H9 (cell line): ENCODE results near the gene DNAJC8. TPM values are rescaled to one million over a fixed set of nuclear protein-coding genes. Genes with fewer than 3 reads are reported as not detected.

Experiments
- DNase-seq: peaks from one replicate; pipeline ENCODE4 v3.0.0-alpha.2; 2017
- H2AFZ ChIP-seq: one replicate; pipeline ENCODE4 v1.6.1; 2013; ENCODE audit warnings: mild to moderate bottlenecking, low read length, control low read depth, moderate library complexity
- H2AK5ac ChIP-seq: 2 replicates; pipeline ENCODE4 v1.6.1; 2013; ENCODE audit warnings: low read length, control low read depth, mixed read lengths; ENCODE audit not compliant: insufficient read length
- H2BK120ac ChIP-seq: one replicate; pipeline ENCODE4 v1.6.1; 2013; ENCODE audit warnings: low read depth, mild to moderate bottlenecking, low read length, control low read depth, inconsistent platforms; ENCODE audit not compliant: poor library complexity, severe bottlenecking
- H2BK12ac ChIP-seq: 2 replicates; pipeline ENCODE4 v1.6.1; 2013; ENCODE audit warnings: low read length, control low read depth, mixed read lengths, low read depth; ENCODE audit not compliant: insufficient read length
- H2BK15ac ChIP-seq: 2 replicates; pipeline ENCODE4 v1.6.1; 2013; ENCODE audit warnings: low read depth, low read length, control low read depth
- H2BK20ac ChIP-seq: one replicate; pipeline ENCODE4 v1.6.1; 2013; ENCODE audit warnings: low read depth, mild to moderate bottlenecking, low read length, control low read depth, inconsistent platforms; ENCODE audit not compliant: poor library complexity, severe bottlenecking
- H2BK5ac ChIP-seq: 2 replicates; pipeline ENCODE4 v1.6.1; 2013; ENCODE audit warnings: low read length, control low read depth, mixed read lengths; ENCODE audit not compliant: insufficient read length
- H3K14ac ChIP-seq: 2 replicates; pipeline ENCODE4 v1.6.1; 2013; ENCODE audit warnings: low read length, control low read depth; ENCODE audit not compliant: insufficient read depth
- H3K18ac ChIP-seq: 2 replicates; pipeline ENCODE4 v1.6.1; 2013; ENCODE audit warnings: low read depth, mild to moderate bottlenecking, mixed read lengths, low read length, control low read depth; ENCODE audit not compliant: insufficient read length
- H3K23ac ChIP-seq: 2 replicates; pipeline ENCODE4 v1.6.1; 2013; ENCODE audit warnings: low read length, control low read depth, mixed read lengths, low read depth; ENCODE audit not compliant: insufficient read length
- H3K23me2 ChIP-seq: 2 replicates; pipeline ENCODE4 v1.6.1; 2013; ENCODE audit warnings: low read depth, mild to moderate bottlenecking, mixed read lengths, low read length, control low read depth; ENCODE audit not compliant: insufficient read length, poor library complexity, severe bottlenecking
- H3K27ac ChIP-seq: 2 replicates; pipeline ENCODE4 v1.5.1; 2013; ENCODE audit warnings: low read length, control low read depth, mixed read lengths, low read depth; ENCODE audit not compliant: insufficient read length
- H3K27me3 ChIP-seq: 2 replicates; pipeline ENCODE4 v1.6.1; 2013; ENCODE audit warnings: low read length, control low read depth, inconsistent platforms; ENCODE audit not compliant: insufficient read depth
- H3K4ac ChIP-seq: 2 replicates; pipeline ENCODE4 v1.6.1; 2013; ENCODE audit warnings: low read depth, mild to moderate bottlenecking, control low read depth, inconsistent platforms, low read length, moderate library complexity
- H3K4me1 ChIP-seq: 2 replicates; pipeline ENCODE4 v1.6.1; 2013; ENCODE audit warnings: low read length, control low read depth, inconsistent platforms; ENCODE audit not compliant: insufficient read depth
- H3K4me2 ChIP-seq: 2 replicates; pipeline ENCODE4 v1.6.1; 2013; ENCODE audit warnings: low read length, control low read depth, mixed read lengths; ENCODE audit not compliant: insufficient read length, insufficient read depth
- H3K56ac ChIP-seq: 2 replicates; pipeline ENCODE4 v1.6.1; 2013; ENCODE audit warnings: low read depth, mild to moderate bottlenecking, mixed read lengths, low read length, control low read depth; ENCODE audit not compliant: insufficient read length
- H3K79me1 ChIP-seq: 2 replicates; pipeline ENCODE4 v1.6.1; 2013; ENCODE audit warnings: low read depth, mild to moderate bottlenecking, moderate library complexity, low read length, control low read depth, inconsistent platforms; ENCODE audit not compliant: insufficient read depth, poor library complexity, severe bottlenecking
- H3K79me2 ChIP-seq: 2 replicates; pipeline ENCODE4 v1.6.1; 2013; ENCODE audit warnings: low read length, control low read depth, inconsistent platforms; ENCODE audit not compliant: insufficient read depth
- H3K9ac ChIP-seq: 2 replicates; pipeline ENCODE4 v1.6.1; 2013; ENCODE audit warnings: low read length, control low read depth, mixed read lengths; ENCODE audit not compliant: insufficient read length; ENCODE audit errors: extremely low read depth
- H3K9me3 ChIP-seq: one replicate; pipeline ENCODE4 v1.6.1; 2013; ENCODE audit warnings: low read depth, low read length, inconsistent platforms; ENCODE audit not compliant: control insufficient read depth
- H3T11ph ChIP-seq: one replicate; pipeline ENCODE4 v1.6.1; 2013; ENCODE audit warnings: mild to moderate bottlenecking, low read length, control low read depth, inconsistent platforms
- H4K20me1 ChIP-seq: one replicate; pipeline ENCODE4 v1.6.1; 2013; ENCODE audit not compliant: control insufficient read depth, insufficient read length, insufficient read depth
- H4K5ac ChIP-seq: 2 replicates; pipeline ENCODE4 v1.6.1; 2013; ENCODE audit warnings: low read depth, mild to moderate bottlenecking, mixed read lengths, low read length, control low read depth; ENCODE audit not compliant: insufficient read length
- H4K8ac ChIP-seq: replicated peaks from 2 replicates; pipeline ENCODE4 v1.6.1; 2013; ENCODE audit warnings: low read length, control low read depth, mixed read lengths, low read depth; ENCODE audit not compliant: insufficient read length
- H4K91ac ChIP-seq: 2 replicates; pipeline ENCODE4 v1.6.1; 2013; ENCODE audit warnings: low read depth, mild to moderate bottlenecking, moderate library complexity, mixed read lengths, low read length, control low read depth; ENCODE audit not compliant: insufficient read length
- H3K27ac Mint-ChIP-seq, 3 experiments: 2 replicates in 2 of 3; 3 replicates in 1 of 3; pipeline ENCODE4 v1.8.0; 2020 to 2021; ENCODE audit warnings: mixed read lengths in 3 of 3, mild to moderate bottlenecking in 1 of 3, moderate library complexity in 1 of 3
- H3K27me3 Mint-ChIP-seq: 2 replicates; pipeline ENCODE4 v1.8.0; 2021; ENCODE audit warnings: low read depth, mild to moderate bottlenecking, moderate library complexity, mixed read lengths
- H3K36me3 Mint-ChIP-seq, 3 experiments: 2 replicates in 2 of 3; 3 replicates in 1 of 3; pipeline ENCODE4 v1.8.0; 2020 to 2021; ENCODE audit warnings: low read depth in 3 of 3, mixed read lengths in 3 of 3; ENCODE audit not compliant: insufficient read depth in 1 of 3
- H3K4me1 Mint-ChIP-seq, 2 experiments: 2 replicates each; pipeline ENCODE4 v1.8.0; 2020; ENCODE audit warnings: mixed read lengths in 2 of 2
- H3K4me3 Mint-ChIP-seq, 2 experiments: 2 replicates in 1 of 2; 3 replicates in 1 of 2; pipeline ENCODE4 v1.8.0; 2020 to 2021; ENCODE audit warnings: mild to moderate bottlenecking in 2 of 2, mixed read lengths in 2 of 2, moderate library complexity in 1 of 2
- H3K9me3 Mint-ChIP-seq, 2 experiments: 2 replicates in 1 of 2; 3 replicates in 1 of 2; pipeline ENCODE4 v1.8.0; 2020; ENCODE audit warnings: mild to moderate bottlenecking in 2 of 2, mixed read lengths in 2 of 2, moderate library complexity in 1 of 2
- WGBS: extraction: QIAGEN DNeasy Blood & Tissue Kit; methylation state at CpG from one replicate; pipeline ENCODE4 v1.1.7; 2013; ENCODE audit warnings: missing lambda C conversion rate, low lambda C conversion rate, mixed read lengths; ENCODE audit not compliant: insufficient read length; ENCODE audit errors: extremely low coverage; 5-methylcytosine and 5-hydroxymethylcytosine counted together
- total RNA-seq: library from RNA; stranded (reverse); gene quantifications from 2 replicates; pipeline ENCODE4 v1.2.1, GENCODE V29; 2021
- TF ChIP-seq, protein P1 (sequence below): fragments of 200-600 bp; sonication (generic); conservative IDR thresholded peaks from 3 replicates; pipeline ENCODE4 v1.8.0; 2021; ENCODE audit warnings: antibody characterized with exemption, mild to moderate bottlenecking

DNAJC8 gene
- total RNA-seq, 1 experiment from 2014 or later, result 132 TPM

DNA sequence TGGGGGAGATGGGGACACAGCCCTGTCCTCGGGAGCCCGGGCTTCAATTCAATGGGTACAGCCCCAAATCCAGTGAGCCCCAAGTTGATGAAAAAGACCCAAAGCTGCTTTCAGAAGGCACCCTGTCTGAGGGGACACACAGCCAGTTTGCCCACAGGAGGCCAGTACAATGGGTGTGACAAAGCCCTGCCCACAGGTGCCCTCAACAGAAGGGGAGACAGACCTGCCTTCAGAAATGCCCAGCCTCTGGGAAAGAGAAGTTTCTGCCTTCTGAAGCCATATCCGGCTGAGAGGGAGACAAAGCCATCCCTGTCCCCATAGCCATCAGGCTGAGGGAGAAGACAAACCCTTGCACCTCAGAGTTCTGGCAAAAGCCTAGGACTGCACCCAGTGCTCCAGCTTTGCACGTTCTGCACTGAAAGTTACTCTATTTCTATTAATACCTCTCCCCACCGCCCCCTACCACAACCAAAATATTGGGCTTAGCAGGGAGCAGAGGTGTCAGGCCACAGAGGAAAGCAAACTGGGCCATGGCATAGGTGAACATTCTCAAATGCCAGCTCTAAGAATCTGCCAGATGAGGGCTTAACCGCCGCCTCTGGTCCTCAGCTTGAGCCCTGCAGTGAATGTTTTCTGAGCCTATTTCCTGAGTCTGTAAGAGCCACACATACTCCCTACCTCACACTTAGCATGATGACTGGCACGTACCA is 38.3 kb downstream of the DNAJC8 start:
- no peak overlapping the region for H2AFZ ChIP-seq
- H2BK15ac ChIP-seq, result no peak overlapping the region
- no peak overlapping the region for H3K4me2 ChIP-seq
- no peak overlapping the region for H3K9ac ChIP-seq
- Mint-ChIP-seq H3K4me3 (no peak overlapping the region), H3K27me3 (peaks cover 1% of the 10 kb centered on the region; the same call in 1 of the 2 replicates), H3K9me3 (no peaks in the 10 kb centered on the region), H3K36me3 (peaks cover 4 to 13% (median 9%) of the 10 kb centered on the region in 3 experiments; a peak in 6 of 7 replicates), H3K4me1 (peaks cover 39 to 41% of the 10 kb centered on the region in 2 experiments), H3K27ac (no peak overlapping the region)
- H3K56ac ChIP-seq, result no peak overlapping the region
- no peak overlapping the region for H3K14ac ChIP-seq
- WGBS, result no CpG with 5 or more reads among the region's 8 CpGs
- no peak overlapping the region for H4K91ac ChIP-seq
- no peaks in the 10 kb centered on the region for H4K20me1 ChIP-seq
- no peak overlapping the region for H2BK5ac ChIP-seq
- no peak overlapping the region for H3K4ac ChIP-seq
- no peak overlapping the region for H3T11ph ChIP-seq
- no peak overlapping the region for H3K27ac ChIP-seq
- no peak overlapping the region for H3K23ac ChIP-seq
- H3K79me2 ChIP-seq, result no peaks in the 10 kb centered on the region
- no peak overlapping the region for H2BK20ac ChIP-seq
- H2BK12ac ChIP-seq, result no peak overlapping the region
- no peak overlapping the region for H2AK5ac ChIP-seq
- peaks cover 7% of the 10 kb centered on the region; the same call in 1 of the 2 replicates for H3K4me1 ChIP-seq
- no peak overlapping the region for H4K8ac ChIP-seq
- no peak for DNase-seq
- H4K5ac ChIP-seq, result no peak overlapping the region
- no peaks in the 10 kb centered on the region for H3K23me2 ChIP-seq
- H3K27me3 ChIP-seq, result no peaks in the 10 kb centered on the region
- no peak overlapping the region for H3K18ac ChIP-seq
- H3K9me3 ChIP-seq, result no peaks in the 10 kb centered on the region
- TF ChIP-seq, protein P1, sequence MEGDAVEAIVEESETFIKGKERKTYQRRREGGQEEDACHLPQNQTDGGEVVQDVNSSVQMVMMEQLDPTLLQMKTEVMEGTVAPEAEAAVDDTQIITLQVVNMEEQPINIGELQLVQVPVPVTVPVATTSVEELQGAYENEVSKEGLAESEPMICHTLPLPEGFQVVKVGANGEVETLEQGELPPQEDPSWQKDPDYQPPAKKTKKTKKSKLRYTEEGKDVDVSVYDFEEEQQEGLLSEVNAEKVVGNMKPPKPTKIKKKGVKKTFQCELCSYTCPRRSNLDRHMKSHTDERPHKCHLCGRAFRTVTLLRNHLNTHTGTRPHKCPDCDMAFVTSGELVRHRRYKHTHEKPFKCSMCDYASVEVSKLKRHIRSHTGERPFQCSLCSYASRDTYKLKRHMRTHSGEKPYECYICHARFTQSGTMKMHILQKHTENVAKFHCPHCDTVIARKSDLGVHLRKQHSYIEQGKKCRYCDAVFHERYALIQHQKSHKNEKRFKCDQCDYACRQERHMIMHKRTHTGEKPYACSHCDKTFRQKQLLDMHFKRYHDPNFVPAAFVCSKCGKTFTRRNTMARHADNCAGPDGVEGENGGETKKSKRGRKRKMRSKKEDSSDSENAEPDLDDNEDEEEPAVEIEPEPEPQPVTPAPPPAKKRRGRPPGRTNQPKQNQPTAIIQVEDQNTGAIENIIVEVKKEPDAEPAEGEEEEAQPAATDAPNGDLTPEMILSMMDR, result no peak
- H2BK120ac ChIP-seq, result no peak overlapping the region
- no peaks in the 10 kb centered on the region for H3K79me1 ChIP-seq
